Fibroblast of lung (primary cell): ENCODE results near the gene UBA5. TPM values are rescaled to one million over a fixed set of nuclear protein-coding genes. Genes with fewer than 3 reads are reported as not detected.

Source experiments
- DNase-seq, 2 donors: peaks; one replicate each; pipeline versions ENCODE4 v3.0.0 to v3.0.0-alpha.2; 2010; ENCODE audit warnings: low read depth in 2 of 2
- H2AFZ ChIP-seq: 2 replicates; pipeline ENCODE4 v1.5.1; 2012; ENCODE audit warnings: low read length, control low read depth, inconsistent platforms
- H3K27ac ChIP-seq: 2 replicates; pipeline ENCODE4 v1.5.1; 2011; ENCODE audit warnings: low read length, control low read depth; ENCODE audit not compliant: insufficient read depth
- H3K27me3 ChIP-seq: 2 replicates; pipeline ENCODE4 v1.5.1; 2011; ENCODE audit warnings: mild to moderate bottlenecking, low read length; ENCODE audit not compliant: control insufficient read depth, insufficient read depth
- H3K36me3 ChIP-seq: 2 replicates; pipeline ENCODE4 v1.5.1; 2011; ENCODE audit warnings: low read length; ENCODE audit not compliant: control insufficient read depth, insufficient read depth
- H3K4me1 ChIP-seq: 2 replicates; pipeline ENCODE4 v1.5.1; 2011; ENCODE audit warnings: low read length; ENCODE audit not compliant: control insufficient read depth, insufficient read depth; ENCODE audit errors: extremely low read depth
- H3K4me2 ChIP-seq: 2 replicates; pipeline ENCODE4 v1.5.1; 2011; ENCODE audit warnings: low read length, control low read depth; ENCODE audit not compliant: insufficient read depth; ENCODE audit errors: extremely low read depth
- H3K4me3 ChIP-seq, 4 experiments: fragments of 200-600 bp in 1 of 4; sonication (generic) in 1 of 4; replicated peaks in 1 of 4; 2 replicates each; pipeline ENCODE4 v1.5.1; 2011 to 2016; ENCODE audit warnings: low read length in 4 of 4, low read depth in 3 of 4, mild to moderate bottlenecking in 3 of 4, control low read depth in 2 of 4, inconsistent platforms in 1 of 4, mixed read lengths in 1 of 4; ENCODE audit not compliant: insufficient read depth in 1 of 4; ENCODE audit errors: control extremely low read depth in 1 of 4
- H3K79me2 ChIP-seq: 2 replicates; pipeline ENCODE4 v1.5.1; 2012; ENCODE audit warnings: mild to moderate bottlenecking, low read length, inconsistent platforms; ENCODE audit not compliant: control insufficient read depth, insufficient read depth
- H3K9ac ChIP-seq: 2 replicates; pipeline ENCODE4 v1.5.1; 2011; ENCODE audit warnings: mild to moderate bottlenecking, low read length, control low read depth; ENCODE audit not compliant: insufficient read depth
- H3K9me3 ChIP-seq: 2 replicates; pipeline ENCODE4 v1.5.1; 2012; ENCODE audit warnings: low read depth, low read length; ENCODE audit not compliant: control insufficient read depth, insufficient read depth
- H4K20me1 ChIP-seq: 2 replicates; pipeline ENCODE4 v1.5.1; 2011; ENCODE audit warnings: low read length; ENCODE audit not compliant: control insufficient read depth, insufficient read depth; ENCODE audit errors: extremely low read depth
- EZH2 ChIP-seq: IDR thresholded peaks from 2 replicates; pipeline ENCODE4 v1.5.1; 2012; ENCODE audit warnings: low read length, control low read depth, mild to moderate bottlenecking; ENCODE audit errors: missing control alignments
- polyA plus RNA-seq, 2 donors: library from polyadenylated mRNA; depleted of rRNA in 1 of 2; stranded (reverse) in 1 of 2; unstranded in 1 of 2; fragments of >200 nt; gene quantifications; 2 replicates each; pipeline ENCODE4 v1.2.1, GENCODE V29; 2011 to 2012; ENCODE audit warnings: missing spikeins in 1 of 2
- total RNA-seq: library from RNA; depleted of rRNA; stranded (reverse); fragments of >200 nt; gene quantifications from 2 replicates; pipeline ENCODE4 v1.2.1, GENCODE V29; 2014
- TF ChIP-seq, protein P1 (sequence below), 2 donors: IDR thresholded peaks in 1 of 2; conservative IDR thresholded peaks in 1 of 2; 1 replicate in 1 of 2; 2 replicates in 1 of 2; pipeline ENCODE4 v1.5.1; 2011 to 2012; ENCODE audit warnings: low read length in 2 of 2, control low read depth in 1 of 2, inconsistent platforms in 1 of 2, low read depth in 1 of 2, mild to moderate bottlenecking in 1 of 2

The UBA5 gene
- total and polyA plus RNA-seq, 2 donors (not counting 1 experiment from before 2014, with no cell fraction given): 43.6 to 47.5 TPM

- DNase-seq: peak in 1 of 2 donors; percentile 21
- H3K4me2 ChIP-seq: no peak overlapping the region
- H3K9me3 ChIP-seq: no peaks in the 10 kb centered on the region
- H3K36me3 ChIP-seq: no peaks in the 10 kb centered on the region
- no peaks in the 10 kb centered on the region for H3K27me3 ChIP-seq
- no peak for TF ChIP-seq EZH2
- TF ChIP-seq, protein P1, sequence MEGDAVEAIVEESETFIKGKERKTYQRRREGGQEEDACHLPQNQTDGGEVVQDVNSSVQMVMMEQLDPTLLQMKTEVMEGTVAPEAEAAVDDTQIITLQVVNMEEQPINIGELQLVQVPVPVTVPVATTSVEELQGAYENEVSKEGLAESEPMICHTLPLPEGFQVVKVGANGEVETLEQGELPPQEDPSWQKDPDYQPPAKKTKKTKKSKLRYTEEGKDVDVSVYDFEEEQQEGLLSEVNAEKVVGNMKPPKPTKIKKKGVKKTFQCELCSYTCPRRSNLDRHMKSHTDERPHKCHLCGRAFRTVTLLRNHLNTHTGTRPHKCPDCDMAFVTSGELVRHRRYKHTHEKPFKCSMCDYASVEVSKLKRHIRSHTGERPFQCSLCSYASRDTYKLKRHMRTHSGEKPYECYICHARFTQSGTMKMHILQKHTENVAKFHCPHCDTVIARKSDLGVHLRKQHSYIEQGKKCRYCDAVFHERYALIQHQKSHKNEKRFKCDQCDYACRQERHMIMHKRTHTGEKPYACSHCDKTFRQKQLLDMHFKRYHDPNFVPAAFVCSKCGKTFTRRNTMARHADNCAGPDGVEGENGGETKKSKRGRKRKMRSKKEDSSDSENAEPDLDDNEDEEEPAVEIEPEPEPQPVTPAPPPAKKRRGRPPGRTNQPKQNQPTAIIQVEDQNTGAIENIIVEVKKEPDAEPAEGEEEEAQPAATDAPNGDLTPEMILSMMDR (conservative IDR thresholded peaks at IDR 0.05 in 1 of 2, IDR thresholded peaks at IDR 0.05 in 1 of 2; ENCODE audit: low read depth in 1 of 2, low read length in 2 of 2): no peak
- H3K9ac ChIP-seq: no peak overlapping the region
- no peaks in the 10 kb centered on the region for H3K4me1 ChIP-seq
- no peak overlapping the region for H2AFZ ChIP-seq
- no peak overlapping the region for H3K27ac ChIP-seq
- no peak overlapping the region for H3K4me3 ChIP-seq
- peaks cover 11% of the 10 kb centered on the region for H3K79me2 ChIP-seq
- H4K20me1 ChIP-seq: no peaks in the 10 kb centered on the region
These were observed 9.2 kb downstream of the UBA5 start for GRCh38 chr3:132669256-132669777.

DNA sequence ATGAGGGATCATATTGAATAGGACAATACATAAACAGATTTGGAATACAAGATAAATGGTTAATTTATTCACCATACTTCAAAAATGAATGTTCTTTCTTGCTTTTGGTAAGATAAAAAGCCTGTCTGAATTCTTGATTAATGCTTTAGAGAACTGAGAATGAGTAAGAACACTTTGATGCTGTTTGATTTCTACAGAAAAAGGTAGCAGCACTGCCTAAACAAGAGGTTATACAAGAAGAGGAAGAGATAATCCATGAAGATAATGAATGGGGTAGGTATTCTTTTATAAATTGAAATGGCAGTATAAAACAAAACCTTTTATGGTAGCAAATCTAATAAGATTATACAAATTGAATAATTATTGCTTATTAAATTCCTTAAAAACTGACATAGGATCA lies 15.3 kb downstream of the UBA5 start:
- H3K79me2 ChIP-seq: no peaks in the 10 kb centered on the region
- H4K20me1 ChIP-seq: no peaks in the 10 kb centered on the region
- no peak overlapping the region for H3K4me3 ChIP-seq
- DNase-seq: no peak
- no peak overlapping the region for H3K4me2 ChIP-seq
- H3K9ac ChIP-seq: no peak overlapping the region
- no peaks in the 10 kb centered on the region for H3K4me1 ChIP-seq
- no peaks in the 10 kb centered on the region for H3K27me3 ChIP-seq
- H3K9me3 ChIP-seq: no peaks in the 10 kb centered on the region
- H2AFZ ChIP-seq: no peak overlapping the region
- no peak overlapping the region for H3K27ac ChIP-seq
- peaks cover 4% of the 10 kb centered on the region for H3K36me3 ChIP-seq
- TF ChIP-seq, protein P1 (conservative IDR thresholded peaks at IDR 0.05 in 1 of 2, IDR thresholded peaks at IDR 0.05 in 1 of 2; ENCODE audit: low read depth in 1 of 2, low read length in 2 of 2): no peak
- TF ChIP-seq EZH2: no peak

DNA sequence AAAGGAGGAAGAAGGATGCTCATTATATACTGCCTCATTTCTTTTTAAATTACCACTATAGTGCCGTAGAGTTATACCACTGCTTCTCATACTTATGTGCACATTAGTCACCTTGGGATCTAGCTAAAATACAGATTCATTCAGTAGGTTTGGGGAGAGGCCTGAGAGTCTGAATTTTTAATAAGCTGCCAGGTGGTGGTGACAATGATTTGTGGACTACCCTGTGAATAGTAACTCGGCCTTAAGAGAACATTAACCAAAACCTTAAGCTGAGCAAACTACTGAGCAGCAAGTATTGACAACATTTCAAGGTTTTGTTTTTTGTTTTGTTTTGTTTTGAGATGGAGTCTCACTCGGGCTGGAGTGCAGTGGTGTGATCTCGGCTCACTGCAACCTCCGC lies 19.8 kb downstream of the UBA5 start:
- no peak overlapping the region for H3K4me3 ChIP-seq
- no peaks in the 10 kb centered on the region for H3K9me3 ChIP-seq
- no peak for DNase-seq
- H3K27me3 ChIP-seq: no peaks in the 10 kb centered on the region
- H3K27ac ChIP-seq: no peak overlapping the region
- H2AFZ ChIP-seq: no peak overlapping the region
- no peak overlapping the region for H3K9ac ChIP-seq
- H3K79me2 ChIP-seq: no peaks in the 10 kb centered on the region
- no peaks in the 10 kb centered on the region for H4K20me1 ChIP-seq
- H3K36me3 ChIP-seq: peaks cover 3% of the 10 kb centered on the region
- H3K4me2 ChIP-seq: no peak overlapping the region
- H3K4me1 ChIP-seq: no peaks in the 10 kb centered on the region
- no peak for TF ChIP-seq EZH2
- TF ChIP-seq, protein P1 (conservative IDR thresholded peaks at IDR 0.05 in 1 of 2, IDR thresholded peaks at IDR 0.05 in 1 of 2; ENCODE audit: low read depth in 1 of 2, low read length in 2 of 2): no peak
